ENCODE results near the gene NUP107. TPM values are rescaled to one million over a fixed set of nuclear protein-coding genes. Genes with fewer than 3 reads are reported as not detected.

Gene NUP107
- total and polyA plus RNA-seq, 2 donors (not counting 1 experiment from before 2014, with no cell fraction given): 23.2 to 77.3 TPM

- H3K27me3 ChIP-seq (replicated peaks in 1 of 4; ENCODE audit: control extremely low read depth in 1 of 4, control insufficient read depth in 3 of 4, insufficient read depth in 4 of 4, low read length in 3 of 4): no peaks in the 10 kb centered on the region
- Mint-ChIP-seq H3K4me1 (no peaks in the 10 kb centered on the region), H3K4me3 (no peak overlapping the region), H3K27me3 (no peaks in the 10 kb centered on the region), H3K27ac (no peak overlapping the region), H3K9me3 (ENCODE audit: insufficient read depth) (no peaks in the 10 kb centered on the region)
- WGBS (ENCODE audit: insufficient coverage): 96% methylated on average over 5 of the region's 7 CpGs
- no peak overlapping the region for H3K4me3 ChIP-seq (ENCODE audit: control extremely low read depth in 1 of 5, extremely low read depth in 1 of 5, insufficient read depth in 1 of 5, low read depth in 2 of 5, low read length in 4 of 5)
- no peak overlapping the region for H3K27ac ChIP-seq (ENCODE audit: low read length in 2 of 2)
- ChIA-PET CTCF (no interaction called here), POLR2A (no interaction called here)
- no peaks in the 10 kb centered on the region for H4K20me1 ChIP-seq (ENCODE audit: control insufficient read depth, insufficient read depth, low read length, poor library complexity, severe bottlenecking)
- no peak overlapping the region for H3K4me2 ChIP-seq (replicated peaks; ENCODE audit: low read depth, low read length, poor library complexity, severe bottlenecking)
- intact Hi-C loops (cut with micrococcal nuclease): no loop called here
- no peaks in the 10 kb centered on the region for H3K9me3 ChIP-seq (ENCODE audit: control extremely low read depth in 1 of 3, control insufficient read depth in 2 of 3, insufficient read depth in 1 of 3, low read length in 2 of 3)
- H3K4me1 ChIP-seq (ENCODE audit: control insufficient read depth in 2 of 2, insufficient read depth in 2 of 2, low read length in 2 of 2): no peaks in the 10 kb centered on the region
- no peaks in the 10 kb centered on the region for H3K79me2 ChIP-seq (ENCODE audit: control insufficient read depth, insufficient read depth, low read length)
- no peak overlapping the region for H2AFZ ChIP-seq (ENCODE audit: insufficient read depth, low read depth, low read length, poor library complexity, severe bottlenecking)
- DNase-seq (no peak), ATAC-seq (ENCODE audit: low read depth) (no peak)
- H3K36me3 ChIP-seq (replicated peaks in 1 of 2; ENCODE audit: control extremely low read depth in 1 of 2, control insufficient read depth in 1 of 2, extremely low read depth in 1 of 2, insufficient read depth in 2 of 2, low read length in 1 of 2): peaks cover 0 to 34% of the 10 kb centered on the region in 2 experiments
- no peak overlapping the region for H3K9ac ChIP-seq (ENCODE audit: low read length)
- TF ChIP-seq CTCF (IDR thresholded peaks at IDR 0.05): no peak
- no peak for TF ChIP-seq EZH2 (IDR thresholded peaks at IDR 0.05; ENCODE audit: borderline replicate concordance, insufficient read depth, low read depth, low read length, poor library complexity, severe bottlenecking)
Observed at GRCh38 chr12:68760806-68761441, 74.1 kb downstream of the NUP107 start.

- no peaks in the 10 kb centered on the region for H3K79me2 ChIP-seq (ENCODE audit: control insufficient read depth, insufficient read depth, low read length)
- H3K36me3 ChIP-seq (replicated peaks in 1 of 2; ENCODE audit: control extremely low read depth in 1 of 2, control insufficient read depth in 1 of 2, extremely low read depth in 1 of 2, insufficient read depth in 2 of 2, low read length in 1 of 2): peaks cover 0 to 34% of the 10 kb centered on the region in 2 experiments
- intact Hi-C loops (cut with micrococcal nuclease): no loop called here
- ChIA-PET CTCF (no interaction called here), POLR2A (no interaction called here)
- H2AFZ ChIP-seq (ENCODE audit: insufficient read depth, low read depth, low read length, poor library complexity, severe bottlenecking): no peak overlapping the region
- H3K27ac ChIP-seq (ENCODE audit: low read length in 2 of 2): no peak overlapping the region
- no peak overlapping the region for H3K4me3 ChIP-seq (ENCODE audit: control extremely low read depth in 1 of 5, extremely low read depth in 1 of 5, insufficient read depth in 1 of 5, low read depth in 2 of 5, low read length in 4 of 5)
- DNase-seq (no peak), ATAC-seq (ENCODE audit: low read depth) (no peak)
- no peaks in the 10 kb centered on the region for H3K9me3 ChIP-seq (ENCODE audit: control extremely low read depth in 1 of 3, control insufficient read depth in 2 of 3, insufficient read depth in 1 of 3, low read length in 2 of 3)
- peak overlapping the region; percentile 15 for H3K27ac Mint-ChIP-seq
- H3K27me3 Mint-ChIP-seq: no peaks in the 10 kb centered on the region
- no peaks in the 10 kb centered on the region for H3K9me3 Mint-ChIP-seq (ENCODE audit: insufficient read depth)
- no peak for TF ChIP-seq CTCF (IDR thresholded peaks at IDR 0.05)
- TF ChIP-seq EZH2 (IDR thresholded peaks at IDR 0.05; ENCODE audit: borderline replicate concordance, insufficient read depth, low read depth, low read length, poor library complexity, severe bottlenecking): no peak
- WGBS (ENCODE audit: insufficient coverage): 100% methylated on average over 2 of the region's 3 CpGs
- H3K4me1 Mint-ChIP-seq: no peaks in the 10 kb centered on the region
- no peak overlapping the region for H3K9ac ChIP-seq (ENCODE audit: low read length)
- H3K4me1 ChIP-seq (ENCODE audit: control insufficient read depth in 2 of 2, insufficient read depth in 2 of 2, low read length in 2 of 2): no peaks in the 10 kb centered on the region
- no peak overlapping the region for H3K4me3 Mint-ChIP-seq
- H3K4me2 ChIP-seq (replicated peaks; ENCODE audit: low read depth, low read length, poor library complexity, severe bottlenecking): no peak overlapping the region
- no peaks in the 10 kb centered on the region for H4K20me1 ChIP-seq (ENCODE audit: control insufficient read depth, insufficient read depth, low read length, poor library complexity, severe bottlenecking)
- H3K27me3 ChIP-seq (replicated peaks in 1 of 4; ENCODE audit: control extremely low read depth in 1 of 4, control insufficient read depth in 3 of 4, insufficient read depth in 4 of 4, low read length in 3 of 4): no peaks in the 10 kb centered on the region
Observed at GRCh38 chr12:68761442-68761812, 74.6 kb downstream of the NUP107 start.
